NCI-H1417 (cell line): Measurements from ENCODE around the gene SLAMF6.
"Not testable (repeated sequence)": the region's sequence is repeated elsewhere in the genome, so short reads cannot be mapped to it uniquely, and the experiment has no call there.

ENCODE experiments used
- DNase-seq, 3 experiments: peaks; one replicate each; lab custom pipeline; 2025; lab: John Stamatoyannopoulos, UW

The SLAMF6 gene

DNA sequence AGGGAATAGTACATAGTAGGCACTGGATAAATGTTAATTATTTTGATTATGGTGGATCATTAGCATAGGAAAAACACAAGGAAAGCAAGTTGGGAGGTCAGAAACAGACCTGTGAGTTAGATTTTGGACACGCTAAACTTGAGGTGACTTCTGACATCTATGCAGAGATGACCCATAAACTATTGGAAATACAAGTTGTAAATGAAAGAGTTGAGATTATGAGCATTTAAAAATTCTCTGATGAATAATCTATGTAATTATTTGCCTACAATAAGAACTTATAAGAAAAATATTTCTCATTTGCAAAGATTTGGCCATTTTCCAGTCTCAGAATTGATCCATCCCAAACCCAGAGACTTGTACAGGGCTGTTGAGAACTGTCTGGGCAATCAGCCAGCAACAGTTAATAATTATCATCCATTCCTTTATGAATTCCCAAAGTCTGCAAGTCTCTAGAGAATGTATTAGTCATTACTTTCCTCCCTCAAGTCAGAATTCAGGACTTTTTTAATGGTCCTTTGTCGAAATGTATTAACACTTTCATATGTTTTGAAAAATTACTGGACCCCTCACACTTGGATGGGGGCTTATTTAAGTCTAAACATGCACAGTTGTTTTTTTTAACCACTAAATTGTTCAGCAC is 19.4 kb upstream of the SLAMF6 start:
- DNase-seq: no peak

GRCh38 chr1:160541622-160542302 is 18.7 kb upstream of the SLAMF6 start:
- DNase-seq: no peak

- DNase-seq: no peak
Measured at GRCh38 chr1:160540859-160541233, 17.8 kb upstream of the SLAMF6 start.

DNA sequence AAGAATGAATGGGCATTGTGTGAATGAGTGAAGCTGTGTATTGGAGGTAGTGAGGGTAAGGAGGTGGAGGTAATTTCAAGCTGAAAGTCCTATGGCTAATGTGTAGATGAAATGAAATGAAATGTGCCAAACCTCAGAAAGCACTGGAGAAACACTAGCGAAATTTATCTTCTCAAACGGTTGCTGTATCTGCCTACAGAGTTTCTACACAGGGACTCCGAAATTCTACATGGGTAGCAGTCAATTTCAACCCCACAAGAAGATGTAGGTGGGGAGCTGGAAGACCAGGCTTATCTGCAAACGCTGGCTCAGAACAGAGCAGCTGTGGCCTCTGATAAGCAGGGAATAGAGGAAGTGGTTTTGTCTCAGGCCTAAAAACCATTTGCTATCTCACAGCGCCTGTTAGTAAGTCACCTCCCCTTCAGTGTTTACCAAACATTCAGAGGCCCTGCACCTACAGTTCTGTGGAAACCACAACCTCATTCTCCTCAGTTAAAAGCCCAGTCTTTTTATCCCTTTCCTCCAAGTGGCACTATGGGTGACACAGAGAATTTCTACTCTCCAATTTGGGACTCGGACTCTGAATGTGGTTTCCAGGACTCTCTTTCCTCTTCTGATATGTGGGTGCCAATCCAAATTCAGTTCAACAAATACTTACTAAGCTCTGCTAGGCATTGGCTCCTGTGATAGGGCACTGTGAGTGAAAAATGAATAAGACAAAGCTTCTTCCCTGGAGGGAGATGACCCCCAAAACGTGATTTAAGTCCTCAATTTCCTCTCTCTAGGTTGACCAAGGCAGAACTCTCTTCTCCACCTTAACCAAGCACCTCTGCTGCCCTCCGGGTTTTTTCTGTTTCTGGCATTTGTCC is 17.2 kb upstream of the SLAMF6 start:
- no peak for DNase-seq

DNA sequence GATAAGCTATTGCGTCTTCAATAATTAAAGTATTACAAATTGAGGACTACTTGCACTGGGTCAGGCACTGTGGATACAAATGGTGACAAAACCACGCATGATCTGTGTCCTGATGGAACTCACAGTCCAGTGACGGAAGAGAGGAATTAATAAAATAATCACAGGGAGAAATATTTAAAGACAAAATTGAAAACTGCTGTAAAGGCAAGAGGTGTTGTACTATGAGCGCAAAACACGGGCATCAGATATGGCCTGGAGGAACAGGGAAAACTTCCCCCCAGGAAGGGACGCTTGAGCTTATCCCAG is 16.6 kb upstream of the SLAMF6 start:
- DNase-seq: no peak

DNA sequence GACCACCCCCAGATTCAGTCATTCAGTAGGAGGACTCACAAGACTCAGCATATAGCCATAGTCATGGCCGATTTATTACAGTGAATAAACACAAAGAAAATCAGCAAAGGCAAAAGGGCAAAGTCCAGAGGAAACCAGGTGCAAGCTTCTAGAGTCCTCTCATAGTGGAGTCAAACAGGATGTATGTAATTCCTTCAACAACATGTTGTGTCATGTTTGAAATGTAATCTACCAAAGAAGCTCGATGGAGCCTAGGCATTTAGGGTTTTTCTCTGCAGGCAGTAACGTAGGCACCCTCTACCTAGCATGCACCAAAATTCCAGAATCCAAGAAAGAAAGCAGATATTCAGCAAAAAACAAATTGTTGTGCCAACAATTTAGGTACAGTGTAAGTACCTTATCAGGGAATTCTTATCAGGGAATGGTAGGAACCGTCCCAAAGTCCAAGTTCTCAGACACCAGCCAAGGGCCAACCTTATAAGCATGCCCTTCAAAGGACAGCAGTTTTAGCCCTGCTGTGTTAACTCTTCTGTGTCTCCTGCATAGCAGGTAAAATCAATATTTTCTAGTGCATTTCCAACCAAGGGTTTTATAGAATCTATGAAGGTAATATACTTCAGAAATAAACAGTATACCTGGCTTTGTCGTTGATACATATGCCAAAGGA is 16.1 kb upstream of the SLAMF6 start:
- no peak for DNase-seq

GRCh38 chr1:160537714-160538665 is 14.9 kb upstream of the SLAMF6 start:
- DNase-seq: no peak

GRCh38 chr1:160534823-160535605 is 12.0 kb upstream of the SLAMF6 start:
- no peak for DNase-seq

DNA sequence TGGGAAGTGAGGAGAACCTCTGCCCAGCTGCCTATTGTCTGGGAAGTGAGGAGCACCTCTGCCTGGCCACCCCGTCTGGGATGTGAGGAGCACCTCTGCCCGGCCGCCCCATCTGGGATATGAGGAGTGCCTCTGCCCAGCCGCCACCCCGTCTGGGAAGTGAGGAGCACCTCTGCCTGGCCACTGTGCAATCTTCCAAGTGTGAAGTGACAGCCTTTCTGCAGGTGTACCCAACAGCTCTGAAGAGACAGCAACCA is 9.4 kb upstream of the SLAMF6 start:
- not testable (repeated sequence) for DNase-seq

DNA sequence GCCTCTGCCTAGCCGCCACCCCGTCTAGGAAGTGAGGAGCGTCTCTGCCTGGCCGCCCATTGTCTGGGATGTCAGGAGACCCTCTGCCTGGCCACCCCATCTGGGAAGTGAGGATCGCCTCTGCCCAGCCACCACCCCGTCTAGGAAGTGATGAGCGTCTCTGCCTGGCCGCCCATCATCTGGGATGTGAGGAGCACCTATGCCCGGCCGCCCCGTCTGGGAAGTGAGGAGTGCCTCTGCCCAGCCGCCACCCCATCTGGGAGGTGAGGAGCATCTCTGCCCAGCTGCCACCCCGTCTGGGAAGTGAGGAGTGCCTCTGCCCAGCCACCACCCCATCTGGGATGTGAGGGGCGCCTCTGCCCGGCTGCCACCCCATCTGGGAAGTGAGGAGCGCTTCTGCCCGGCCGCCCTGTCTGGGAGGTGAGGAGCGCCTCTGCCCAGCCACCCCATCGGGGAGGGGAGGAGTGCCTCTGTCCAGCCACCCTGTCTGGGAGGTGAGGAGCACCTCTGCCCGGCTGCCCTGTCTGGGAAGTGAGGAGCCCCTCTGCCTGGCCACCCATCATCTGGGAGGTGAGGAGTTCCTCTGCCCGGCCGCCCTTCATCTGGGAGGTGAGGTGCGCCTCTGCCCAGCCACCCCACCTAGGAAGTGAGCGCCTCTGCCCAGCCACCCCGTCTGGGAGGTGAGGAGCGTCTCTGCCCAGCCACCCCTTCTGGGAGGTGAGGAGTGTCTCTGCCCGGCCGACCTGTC is 8.9 kb upstream of the SLAMF6 start:
- DNase-seq: not testable (repeated sequence)

DNA sequence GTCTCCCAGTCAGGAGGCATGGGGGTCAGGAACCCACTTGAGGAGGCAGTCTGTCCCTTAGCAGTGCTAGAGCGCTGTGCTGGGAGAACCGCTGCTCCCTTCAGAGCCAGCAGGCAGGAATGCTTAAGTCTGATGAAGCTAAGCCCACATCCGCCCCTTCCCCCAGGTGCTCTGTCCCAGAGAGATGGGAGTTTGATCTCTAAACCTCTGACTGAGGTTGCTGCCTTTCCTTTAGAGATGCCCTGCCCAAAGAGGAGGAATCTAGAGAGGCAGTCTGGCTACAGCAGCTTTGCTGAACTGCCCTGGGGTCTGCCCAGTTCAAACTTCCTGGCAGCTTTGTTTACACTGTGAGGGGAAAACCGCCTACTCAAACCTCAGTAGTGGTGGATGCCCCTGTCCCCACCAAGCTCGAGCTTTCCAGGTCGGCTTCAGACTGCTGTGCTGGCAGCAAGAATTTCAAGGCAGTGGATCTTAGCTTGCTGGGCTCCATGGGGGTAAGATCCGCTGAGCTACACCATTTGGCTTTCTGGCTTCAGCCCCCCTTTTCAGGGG is 6.4 kb upstream of the SLAMF6 start:
- not testable (repeated sequence) for DNase-seq

DNA sequence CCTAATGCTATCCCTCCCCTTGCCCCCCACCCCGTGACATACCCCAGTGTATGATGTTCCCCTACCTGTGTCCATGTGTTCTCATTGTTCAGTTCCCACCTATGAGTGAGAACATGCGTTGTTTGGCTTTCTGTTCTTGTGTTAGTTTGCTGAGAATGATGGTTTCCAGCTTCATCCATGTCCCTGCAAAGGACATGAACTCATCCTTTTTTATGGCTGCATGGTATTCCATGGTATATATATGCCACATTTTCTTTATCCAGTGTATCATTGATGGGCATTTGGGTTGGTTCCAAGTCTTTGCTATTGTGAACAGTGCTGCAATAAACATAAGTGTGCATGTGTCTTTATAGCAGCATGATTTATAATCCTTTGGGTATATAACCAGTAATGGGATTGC is 734 bp upstream of the SLAMF6 start:
- DNase-seq: not testable (repeated sequence)

- no peak for DNase-seq
Measured at GRCh38 chr1:160522136-160522535, 919 bp downstream of the SLAMF6 start.

- no peak for DNase-seq
Measured at GRCh38 chr1:160521554-160521953, 1.5 kb downstream of the SLAMF6 start.

DNA sequence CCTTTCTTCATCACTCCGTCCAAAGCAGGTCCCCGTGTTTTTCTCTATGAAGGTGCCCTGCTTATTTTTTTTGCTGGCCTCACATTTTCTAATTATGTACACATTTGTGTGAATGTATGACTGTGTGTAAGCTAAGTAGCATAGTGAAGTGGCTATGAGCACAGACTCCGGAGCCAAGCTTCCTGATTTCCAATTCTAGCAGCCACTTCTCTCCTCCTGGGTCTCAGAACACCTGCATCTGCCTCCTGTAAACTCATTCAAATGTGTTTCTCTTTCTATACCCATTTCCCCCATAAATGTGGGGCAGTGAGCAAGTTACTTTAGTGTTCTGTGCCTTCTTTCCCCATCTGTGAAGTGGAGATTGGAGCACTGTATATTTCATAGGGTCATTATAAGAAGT is 2.1 kb downstream of the SLAMF6 start:
- no peak for DNase-seq

- DNase-seq: no peak
Measured at GRCh38 chr1:160520582-160520981, 2.5 kb downstream of the SLAMF6 start.

DNA sequence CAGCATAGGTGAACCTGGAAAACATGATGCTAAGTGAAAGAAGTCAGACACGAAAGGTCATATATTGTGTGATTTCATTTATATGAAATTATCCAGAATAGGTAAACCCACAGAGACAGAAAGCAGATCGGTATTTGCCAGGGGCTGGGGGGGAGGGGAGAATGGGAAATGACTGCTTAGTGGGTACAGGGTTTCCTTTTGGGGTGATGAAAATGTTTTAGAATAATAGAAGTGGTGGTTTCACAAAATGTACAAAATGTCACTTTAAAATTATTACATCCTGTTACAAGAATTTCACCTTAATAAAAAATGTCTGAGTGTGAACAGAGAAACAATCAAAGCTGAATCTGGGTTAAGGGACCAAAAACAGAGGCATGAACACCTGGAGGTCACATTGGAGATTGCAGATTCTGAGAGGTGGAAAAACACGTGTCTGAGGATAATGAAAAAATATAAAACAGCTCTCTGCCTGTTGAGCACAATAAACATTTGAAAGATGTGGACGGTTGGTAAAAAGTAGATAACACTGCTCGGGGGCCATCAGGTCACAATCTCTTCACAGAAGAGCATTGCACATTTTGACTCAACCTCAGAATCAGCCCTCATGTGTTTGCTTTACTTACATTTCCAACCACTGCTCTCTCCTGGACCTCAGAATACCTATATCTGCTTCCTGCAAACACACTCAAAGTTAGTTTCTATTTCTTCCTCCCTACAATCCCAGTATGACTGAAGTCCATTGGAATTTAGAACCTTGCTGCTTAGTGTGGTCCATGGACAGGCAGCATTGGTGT is 3.2 kb downstream of the SLAMF6 start:
- no peak for DNase-seq

GRCh38 chr1:160517519-160517918 is 5.5 kb downstream of the SLAMF6 start:
- not testable (repeated sequence) for DNase-seq

DNA sequence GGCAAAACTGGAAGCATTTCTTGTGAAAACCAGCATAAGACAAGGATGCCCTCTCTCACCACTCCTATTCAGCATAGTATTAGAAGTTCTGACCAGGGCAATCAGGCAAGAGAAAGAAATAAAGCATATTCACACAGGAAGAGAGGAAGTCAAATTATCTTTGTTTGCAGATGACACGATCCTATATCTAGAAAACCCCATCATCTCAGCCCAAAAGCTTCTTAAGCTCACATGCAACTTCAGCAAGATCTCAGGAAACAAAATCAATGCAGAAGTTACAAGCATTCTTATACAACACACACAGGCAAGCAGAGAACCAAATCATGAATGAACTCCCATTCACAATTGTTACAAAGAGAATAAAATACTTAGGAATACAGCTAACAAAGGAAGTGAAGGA is 7.1 kb downstream of the SLAMF6 start:
- DNase-seq: not testable (repeated sequence)
